Coronary artery (tissue), 2 donors: ENCODE measurements around the gene ARHGAP20.

ENCODE experiments used
- DNase-seq: peaks from one replicate; pipeline ENCODE4 v3.0.0-alpha.2; 2017; ENCODE audit warnings: low spot score
- H3K27ac ChIP-seq, 2 donors: fragments of 200-600 bp; sonication (generic); one replicate each; pipeline ENCODE4 v1.5.1; 2016 to 2019
- H3K4me3 ChIP-seq: fragments of 200-600 bp; sonication (generic); 2 replicates; pipeline ENCODE4 v1.5.1; 2016; ENCODE audit warnings: mild to moderate bottlenecking, moderate library complexity
- TF ChIP-seq, protein P1 (sequence below): fragments of 200-600 bp; sonication (generic); IDR thresholded peaks from one replicate; pipeline ENCODE4 v1.5.1; 2019; ENCODE audit warnings: antibody characterized with exemption

The ARHGAP20 gene

GRCh38 chr11:110599207-110599606 lies 113.0 kb downstream of the ARHGAP20 start:
- Histone ChIP-seq H3K4me3 (no peak overlapping the region), H3K27ac (no peak overlapping the region)
- TF ChIP-seq, protein P1, sequence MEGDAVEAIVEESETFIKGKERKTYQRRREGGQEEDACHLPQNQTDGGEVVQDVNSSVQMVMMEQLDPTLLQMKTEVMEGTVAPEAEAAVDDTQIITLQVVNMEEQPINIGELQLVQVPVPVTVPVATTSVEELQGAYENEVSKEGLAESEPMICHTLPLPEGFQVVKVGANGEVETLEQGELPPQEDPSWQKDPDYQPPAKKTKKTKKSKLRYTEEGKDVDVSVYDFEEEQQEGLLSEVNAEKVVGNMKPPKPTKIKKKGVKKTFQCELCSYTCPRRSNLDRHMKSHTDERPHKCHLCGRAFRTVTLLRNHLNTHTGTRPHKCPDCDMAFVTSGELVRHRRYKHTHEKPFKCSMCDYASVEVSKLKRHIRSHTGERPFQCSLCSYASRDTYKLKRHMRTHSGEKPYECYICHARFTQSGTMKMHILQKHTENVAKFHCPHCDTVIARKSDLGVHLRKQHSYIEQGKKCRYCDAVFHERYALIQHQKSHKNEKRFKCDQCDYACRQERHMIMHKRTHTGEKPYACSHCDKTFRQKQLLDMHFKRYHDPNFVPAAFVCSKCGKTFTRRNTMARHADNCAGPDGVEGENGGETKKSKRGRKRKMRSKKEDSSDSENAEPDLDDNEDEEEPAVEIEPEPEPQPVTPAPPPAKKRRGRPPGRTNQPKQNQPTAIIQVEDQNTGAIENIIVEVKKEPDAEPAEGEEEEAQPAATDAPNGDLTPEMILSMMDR = no peak
- DNase-seq = no peak

DNA sequence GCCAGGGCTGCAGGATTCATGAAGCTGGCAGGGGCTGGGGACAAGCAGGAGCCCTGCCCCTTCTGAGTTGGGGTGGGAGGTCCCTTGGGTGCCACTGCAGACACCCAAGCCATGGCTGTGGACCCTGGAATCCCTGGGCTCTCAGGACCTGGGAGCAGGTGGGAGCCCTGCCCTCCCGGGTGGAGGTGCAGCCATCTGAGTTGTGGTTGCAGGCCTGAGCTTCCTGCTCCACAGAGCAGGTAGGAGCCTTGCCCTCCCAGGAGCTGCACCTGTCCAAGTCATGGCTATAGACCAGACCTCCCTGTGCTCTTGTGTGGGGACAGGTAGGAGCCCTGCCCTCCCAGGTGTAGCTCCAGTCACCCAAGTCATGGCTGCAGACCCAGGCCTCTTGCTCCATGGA lies 113.5 kb downstream of the ARHGAP20 start:
- TF ChIP-seq, protein P1 = no peak
- Histone ChIP-seq H3K27ac (no peak overlapping the region), H3K4me3 (no peak overlapping the region)
- no peak for DNase-seq

GRCh38 chr11:110587972-110588371 lies 124.3 kb downstream of the ARHGAP20 start:
- no peak overlapping the region for H3K4me3 ChIP-seq
- H3K27ac ChIP-seq = no peak overlapping the region
- no peak for DNase-seq
- TF ChIP-seq, protein P1 = no peak

- Histone ChIP-seq H3K4me3 (no peak overlapping the region), H3K27ac (no peak overlapping the region)
- TF ChIP-seq, protein P1 = no peak
- DNase-seq = no peak
Observed at GRCh38 chr11:110587129-110587528, 125.1 kb downstream of the ARHGAP20 start.

- TF ChIP-seq, protein P1 = no peak
- H3K4me3 ChIP-seq = no peak overlapping the region
- no peak for DNase-seq
Observed at GRCh38 chr11:110584150-110584549, 128.1 kb downstream of the ARHGAP20 start.

GRCh38 chr11:110582728-110583432 lies 129.4 kb downstream of the ARHGAP20 start:
- Histone ChIP-seq H3K27ac (no peak overlapping the region), H3K4me3 (no peak overlapping the region)
- TF ChIP-seq, protein P1 = no peak
- no peak for DNase-seq

More at GRCh38 chr11:110584150-110584549, 128.1 kb downstream of the ARHGAP20 start:
- no peak overlapping the region for H3K27ac ChIP-seq

DNA sequence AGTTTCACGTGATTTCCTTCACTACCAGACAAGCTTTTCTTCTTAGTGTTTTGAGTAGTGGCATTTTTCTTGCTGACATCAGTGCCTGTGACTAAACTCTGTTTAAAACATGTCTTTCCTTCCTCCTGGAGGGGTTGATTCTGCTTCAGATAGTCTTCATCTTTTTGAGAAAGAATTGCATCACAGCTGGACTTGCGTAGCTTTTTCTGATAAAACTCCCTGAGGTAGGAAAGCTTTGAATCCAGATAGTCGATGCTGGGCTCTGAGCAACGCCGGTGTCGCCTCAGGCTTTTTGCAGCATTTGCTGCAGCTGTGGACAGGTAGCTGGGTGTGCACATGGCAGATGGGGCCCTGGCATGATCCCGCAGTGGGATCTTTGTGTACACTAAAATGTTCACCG lies 131.7 kb downstream of the ARHGAP20 start:
- no peak overlapping the region for H3K27ac ChIP-seq
- TF ChIP-seq, protein P1 = no peak
- DNase-seq = no peak
- no peak overlapping the region for H3K4me3 ChIP-seq
